NB4 (cell line): ENCODE measurements around the gene SAFB.

ENCODE experiments used
- CTCF ChIP-seq: IDR thresholded peaks from one replicate; pipeline ENCODE4 v1.5.1; 2012; ENCODE audit warnings: low read depth, low read length
- MAX ChIP-seq: IDR thresholded peaks from 2 replicates; pipeline ENCODE4 v1.6.1; 2011; ENCODE audit warnings: low read depth, low read length
- MYC ChIP-seq: IDR thresholded peaks from 2 replicates; pipeline ENCODE4 v1.6.1; 2011; ENCODE audit warnings: low read depth, low read length
- POLR2A ChIP-seq: IDR thresholded peaks from 2 replicates; pipeline ENCODE4 v1.6.1; 2011; ENCODE audit warnings: mild to moderate bottlenecking; ENCODE audit not compliant: insufficient read length; ENCODE audit errors: extremely low read depth

- TF ChIP-seq CTCF (no peak), MAX (no peak), POLR2A (no peak), MYC (no peak)
Measured at GRCh38 chr19:5646703-5647102, 23.8 kb downstream of the SAFB start.
